GM13977 (cell line): ENCODE measurements around the gene PDK3.

Experiments used
- DNase-seq: peaks from one replicate; pipeline ENCODE4 v3.0.0; 2012; ENCODE audit warnings: low spot score
- CTCF ChIP-seq: IDR thresholded peaks from 2 replicates; pipeline ENCODE4 v1.5.1; 2012; ENCODE audit warnings: mild to moderate bottlenecking, control low read depth; ENCODE audit not compliant: insufficient read depth; ENCODE audit errors: extremely low read depth, missing control alignments
- in situ Hi-C: fragments of 300-500 bp; cut with MboI; formaldehyde crosslinking; loops from one replicate; pipeline ENCODE4 v1.12.0; 2022; ENCODE audit warnings: low sequenced_read_pairs, low pct_unique_long_range_greater_than_20kb, mixed read lengths, inconsistent platforms; ENCODE audit not compliant: unreplicated experiment

PDK3 gene

GRCh38 chrX:24464836-24465531, at the start of gene PDK3:
TSS of gene PDK3 (plus strand) at chrX:24465286. CDS start at chrX:24465456, 170 bp downstream.
- peak; percentile 87 for DNase-seq
- no peak for TF ChIP-seq CTCF
- in situ Hi-C loops = no loop called here

- TF ChIP-seq CTCF = no peak
- DNase-seq = no peak
- in situ Hi-C loops = no loop called here
Measured at GRCh38 chrX:24415921-24416320, 49.2 kb upstream of the PDK3 start.

GRCh38 chrX:24423960-24424359, 41.1 kb upstream of the PDK3 start:
- no peak for TF ChIP-seq CTCF
- DNase-seq = no peak
- in situ Hi-C loops = no loop called here

- in situ Hi-C loops = no loop called here
- no peak for TF ChIP-seq CTCF
- no peak for DNase-seq
Measured at GRCh38 chrX:24424948-24425347, 40.1 kb upstream of the PDK3 start.

GRCh38 chrX:24425806-24426205, 39.3 kb upstream of the PDK3 start:
- in situ Hi-C loops = no loop called here
- DNase-seq = no peak
- TF ChIP-seq CTCF = no peak

- TF ChIP-seq CTCF = no peak
- no peak for DNase-seq
- in situ Hi-C loops = no loop called here
Measured at GRCh38 chrX:24426340-24426913, 38.7 kb upstream of the PDK3 start.
